ENCODE results near the gene C10orf71.

C10orf71 gene

DNA sequence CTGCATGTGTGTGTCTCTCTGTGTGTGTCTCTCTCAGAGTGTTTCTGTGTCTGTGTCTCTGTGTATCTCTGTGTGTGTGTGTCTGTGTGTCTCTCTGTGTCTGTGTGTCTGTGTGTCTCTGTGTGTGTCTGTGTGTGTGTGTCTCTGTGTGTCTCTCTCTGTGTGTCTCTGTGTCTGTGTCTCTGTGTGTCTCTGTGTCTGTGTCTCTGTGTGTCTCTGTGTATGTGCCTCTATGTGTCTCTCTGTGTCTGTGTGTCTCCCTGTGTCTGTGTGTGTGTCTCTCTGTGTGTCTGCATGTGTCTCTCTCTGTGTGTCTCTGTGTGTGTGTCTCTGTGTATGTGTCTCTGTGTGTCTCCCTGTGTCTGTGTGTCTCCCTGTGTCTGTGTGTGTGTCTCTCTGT lies 44.8 kb upstream of the C10orf71 start:
- ChIA-PET CTCF (no interaction called here), POLR2A (no interaction called here)
- H3K4me3 ChIP-seq (ENCODE audit: low read depth, low read length) = no peak overlapping the region
- H3K9me3 ChIP-seq (ENCODE audit: control insufficient read depth, insufficient read depth, low read depth, low read length) = no peaks in the 10 kb centered on the region
- H3K4me1 ChIP-seq (ENCODE audit: control insufficient read depth, insufficient read depth, low read length) = no peaks in the 10 kb centered on the region
- H3K36me3 ChIP-seq (ENCODE audit: control insufficient read depth in 2 of 2, insufficient read depth in 1 of 2, low read length in 2 of 2) = no peaks in the 10 kb centered on the region
- H3K27ac ChIP-seq (ENCODE audit: extremely low read depth, low read depth, low read length) = no peak overlapping the region
- TF ChIP-seq ZNF138 (tag by site-specific recombination; IDR thresholded peaks at IDR 0.05; ENCODE audit: borderline replicate concordance) (no peak), ZNF521 (tag by site-specific recombination; IDR thresholded peaks at IDR 0.05) (no peak), ZFP3 (tag by site-specific recombination; IDR thresholded peaks at IDR 0.05; ENCODE audit: low read depth) (no peak), ZNF274 (IDR thresholded peaks at IDR 0.05; ENCODE audit: low read length) (no peak), ZNF274 (tag by site-specific recombination; IDR thresholded peaks at IDR 0.05; ENCODE audit: borderline replicate concordance) (no peak), OVOL3 (tag by site-specific recombination; IDR thresholded peaks at IDR 0.05) (no peak), ZNF488 (tag by site-specific recombination; IDR thresholded peaks at IDR 0.05) (no peak), ZBTB1 (tag by site-specific recombination; IDR thresholded peaks at IDR 0.05) (no peak), GLI4 (tag by site-specific recombination; IDR thresholded peaks at IDR 0.05) (no peak), ZNF768 (tag by site-specific recombination; IDR thresholded peaks at IDR 0.05) (no peak), ZNF366 (tag by site-specific recombination; conservative IDR thresholded peaks at IDR 0.05) (no peak), KLF8 (tag by site-specific recombination; IDR thresholded peaks at IDR 0.05) (no peak), ZNF433 (tag by site-specific recombination; IDR thresholded peaks at IDR 0.05; ENCODE audit: low read depth) (no peak), BCL11A (tag by site-specific recombination; IDR thresholded peaks at IDR 0.05; ENCODE audit: low read depth) (no peak), ZBTB48 (tag by site-specific recombination; IDR thresholded peaks at IDR 0.05) (no peak), YY2 (tag by site-specific recombination; IDR thresholded peaks at IDR 0.05) (no peak), ZNF280C (tag by site-specific recombination; IDR thresholded peaks at IDR 0.05) (no peak)
- TF ChIP-seq, protein P1, sequence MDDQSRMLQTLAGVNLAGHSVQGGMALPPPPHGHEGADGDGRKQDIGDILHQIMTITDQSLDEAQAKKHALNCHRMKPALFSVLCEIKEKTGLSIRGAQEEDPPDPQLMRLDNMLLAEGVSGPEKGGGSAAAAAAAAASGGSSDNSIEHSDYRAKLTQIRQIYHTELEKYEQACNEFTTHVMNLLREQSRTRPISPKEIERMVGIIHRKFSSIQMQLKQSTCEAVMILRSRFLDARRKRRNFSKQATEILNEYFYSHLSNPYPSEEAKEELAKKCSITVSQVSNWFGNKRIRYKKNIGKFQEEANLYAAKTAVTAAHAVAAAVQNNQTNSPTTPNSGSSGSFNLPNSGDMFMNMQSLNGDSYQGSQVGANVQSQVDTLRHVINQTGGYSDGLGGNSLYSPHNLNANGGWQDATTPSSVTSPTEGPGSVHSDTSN (CRISPR knock-in tag; IDR thresholded peaks at IDR 0.05) = no peak
- TF ChIP-seq, protein P2, sequence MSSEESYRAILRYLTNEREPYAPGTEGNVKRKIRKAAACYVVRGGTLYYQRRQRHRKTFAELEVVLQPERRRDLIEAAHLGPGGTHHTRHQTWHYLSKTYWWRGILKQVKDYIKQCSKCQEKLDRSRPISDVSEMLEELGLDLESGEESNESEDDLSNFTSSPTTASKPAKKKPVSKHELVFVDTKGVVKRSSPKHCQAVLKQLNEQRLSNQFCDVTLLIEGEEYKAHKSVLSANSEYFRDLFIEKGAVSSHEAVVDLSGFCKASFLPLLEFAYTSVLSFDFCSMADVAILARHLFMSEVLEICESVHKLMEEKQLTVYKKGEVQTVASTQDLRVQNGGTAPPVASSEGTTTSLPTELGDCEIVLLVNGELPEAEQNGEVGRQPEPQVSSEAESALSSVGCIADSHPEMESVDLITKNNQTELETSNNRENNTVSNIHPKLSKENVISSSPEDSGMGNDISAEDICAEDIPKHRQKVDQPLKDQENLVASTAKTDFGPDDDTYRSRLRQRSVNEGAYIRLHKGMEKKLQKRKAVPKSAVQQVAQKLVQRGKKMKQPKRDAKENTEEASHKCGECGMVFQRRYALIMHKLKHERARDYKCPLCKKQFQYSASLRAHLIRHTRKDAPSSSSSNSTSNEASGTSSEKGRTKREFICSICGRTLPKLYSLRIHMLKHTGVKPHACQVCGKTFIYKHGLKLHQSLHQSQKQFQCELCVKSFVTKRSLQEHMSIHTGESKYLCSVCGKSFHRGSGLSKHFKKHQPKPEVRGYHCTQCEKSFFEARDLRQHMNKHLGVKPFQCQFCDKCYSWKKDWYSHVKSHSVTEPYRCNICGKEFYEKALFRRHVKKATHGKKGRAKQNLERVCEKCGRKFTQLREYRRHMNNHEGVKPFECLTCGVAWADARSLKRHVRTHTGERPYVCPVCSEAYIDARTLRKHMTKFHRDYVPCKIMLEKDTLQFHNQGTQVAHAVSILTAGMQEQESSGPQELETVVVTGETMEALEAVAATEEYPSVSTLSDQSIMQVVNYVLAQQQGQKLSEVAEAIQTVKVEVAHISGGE (tag by site-specific recombination; conservative IDR thresholded peaks at IDR 0.05; ENCODE audit: low read depth) = no peak
- TF ChIP-seq, protein P3, sequence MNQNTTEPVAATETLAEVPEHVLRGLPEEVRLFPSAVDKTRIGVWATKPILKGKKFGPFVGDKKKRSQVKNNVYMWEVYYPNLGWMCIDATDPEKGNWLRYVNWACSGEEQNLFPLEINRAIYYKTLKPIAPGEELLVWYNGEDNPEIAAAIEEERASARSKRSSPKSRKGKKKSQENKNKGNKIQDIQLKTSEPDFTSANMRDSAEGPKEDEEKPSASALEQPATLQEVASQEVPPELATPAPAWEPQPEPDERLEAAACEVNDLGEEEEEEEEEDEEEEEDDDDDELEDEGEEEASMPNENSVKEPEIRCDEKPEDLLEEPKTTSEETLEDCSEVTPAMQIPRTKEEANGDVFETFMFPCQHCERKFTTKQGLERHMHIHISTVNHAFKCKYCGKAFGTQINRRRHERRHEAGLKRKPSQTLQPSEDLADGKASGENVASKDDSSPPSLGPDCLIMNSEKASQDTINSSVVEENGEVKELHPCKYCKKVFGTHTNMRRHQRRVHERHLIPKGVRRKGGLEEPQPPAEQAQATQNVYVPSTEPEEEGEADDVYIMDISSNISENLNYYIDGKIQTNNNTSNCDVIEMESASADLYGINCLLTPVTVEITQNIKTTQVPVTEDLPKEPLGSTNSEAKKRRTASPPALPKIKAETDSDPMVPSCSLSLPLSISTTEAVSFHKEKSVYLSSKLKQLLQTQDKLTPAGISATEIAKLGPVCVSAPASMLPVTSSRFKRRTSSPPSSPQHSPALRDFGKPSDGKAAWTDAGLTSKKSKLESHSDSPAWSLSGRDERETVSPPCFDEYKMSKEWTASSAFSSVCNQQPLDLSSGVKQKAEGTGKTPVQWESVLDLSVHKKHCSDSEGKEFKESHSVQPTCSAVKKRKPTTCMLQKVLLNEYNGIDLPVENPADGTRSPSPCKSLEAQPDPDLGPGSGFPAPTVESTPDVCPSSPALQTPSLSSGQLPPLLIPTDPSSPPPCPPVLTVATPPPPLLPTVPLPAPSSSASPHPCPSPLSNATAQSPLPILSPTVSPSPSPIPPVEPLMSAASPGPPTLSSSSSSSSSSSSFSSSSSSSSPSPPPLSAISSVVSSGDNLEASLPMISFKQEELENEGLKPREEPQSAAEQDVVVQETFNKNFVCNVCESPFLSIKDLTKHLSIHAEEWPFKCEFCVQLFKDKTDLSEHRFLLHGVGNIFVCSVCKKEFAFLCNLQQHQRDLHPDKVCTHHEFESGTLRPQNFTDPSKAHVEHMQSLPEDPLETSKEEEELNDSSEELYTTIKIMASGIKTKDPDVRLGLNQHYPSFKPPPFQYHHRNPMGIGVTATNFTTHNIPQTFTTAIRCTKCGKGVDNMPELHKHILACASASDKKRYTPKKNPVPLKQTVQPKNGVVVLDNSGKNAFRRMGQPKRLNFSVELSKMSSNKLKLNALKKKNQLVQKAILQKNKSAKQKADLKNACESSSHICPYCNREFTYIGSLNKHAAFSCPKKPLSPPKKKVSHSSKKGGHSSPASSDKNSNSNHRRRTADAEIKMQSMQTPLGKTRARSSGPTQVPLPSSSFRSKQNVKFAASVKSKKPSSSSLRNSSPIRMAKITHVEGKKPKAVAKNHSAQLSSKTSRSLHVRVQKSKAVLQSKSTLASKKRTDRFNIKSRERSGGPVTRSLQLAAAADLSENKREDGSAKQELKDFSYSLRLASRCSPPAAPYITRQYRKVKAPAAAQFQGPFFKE (tag by site-specific recombination; IDR thresholded peaks at IDR 0.05; ENCODE audit: borderline replicate concordance) = no peak
